Activated naive CD4-positive, alpha-beta T cell treated with anti-CD3 and anti-CD28 coated beads, Interleukin-2, amount 50 U/mL, for 24 hours (primary cell): Measurements from ENCODE around the gene TUBA4B.

Source experiments
- H3K27ac Mint-ChIP-seq: one replicate; pipeline ENCODE4 v1.8.0; 2021; ENCODE audit warnings: mild to moderate bottlenecking, mixed read lengths
- H3K27me3 Mint-ChIP-seq: one replicate; pipeline ENCODE4 v1.8.0; 2021; ENCODE audit warnings: mixed read lengths
- H3K36me3 Mint-ChIP-seq: one replicate; pipeline ENCODE4 v1.8.0; 2021; ENCODE audit warnings: mixed read lengths
- H3K4me1 Mint-ChIP-seq: one replicate; pipeline ENCODE4 v1.8.0; 2021; ENCODE audit warnings: mixed read lengths
- H3K4me3 Mint-ChIP-seq: one replicate; pipeline ENCODE4 v1.8.0; 2021; ENCODE audit warnings: mild to moderate bottlenecking, mixed read lengths
- H3K9me3 Mint-ChIP-seq: one replicate; pipeline ENCODE4 v1.8.0; 2021; ENCODE audit warnings: mixed read lengths

Gene TUBA4B

GRCh38 chr2:219229305-219230058 lies 23.6 kb upstream of the TUBA4B start, which contains the start of the genes ANKZF1 and ATG9A:
Gene ANKZF1 (plus strand): TSS chr2:219229806. CDS start chr2:219230258, 452 bp downstream.
Gene ATG9A (minus strand): TSS chr2:219229636. CDS start chr2:219228024, 1,612 bp downstream.
- Mint-ChIP-seq H3K4me1 (peaks cover 60% of the 10 kb centered on the region), H3K27me3 (no peaks in the 10 kb centered on the region), H3K36me3 (peaks cover 18% of the 10 kb centered on the region), H3K27ac (peak within 1 kb of the TSS; percentile 100), H3K4me3 (peak within 1 kb of the TSS; percentile 100), H3K9me3 (no peaks in the 10 kb centered on the region)

GRCh38 chr2:219230059-219230540 lies 22.9 kb upstream of the TUBA4B start:
- H3K9me3 Mint-ChIP-seq: no peaks in the 10 kb centered on the region
- no peaks in the 10 kb centered on the region for H3K27me3 Mint-ChIP-seq
- H3K4me3 Mint-ChIP-seq: peak overlapping the region; percentile 100
- H3K36me3 Mint-ChIP-seq: peaks cover 16% of the 10 kb centered on the region
- H3K4me1 Mint-ChIP-seq: peaks cover 63% of the 10 kb centered on the region
- H3K27ac Mint-ChIP-seq: peak overlapping the region; percentile 100

GRCh38 chr2:219234331-219234730 lies 18.7 kb upstream of the TUBA4B start:
- H3K4me3 Mint-ChIP-seq: no peak overlapping the region
- H3K36me3 Mint-ChIP-seq: peaks cover 20% of the 10 kb centered on the region
- H3K27ac Mint-ChIP-seq: no peak overlapping the region
- peaks cover 40% of the 10 kb centered on the region for H3K4me1 Mint-ChIP-seq
- no peaks in the 10 kb centered on the region for H3K27me3 Mint-ChIP-seq
- no peaks in the 10 kb centered on the region for H3K9me3 Mint-ChIP-seq

GRCh38 chr2:219243291-219243761 lies 9.7 kb upstream of the TUBA4B start:
- H3K27ac Mint-ChIP-seq: no peak overlapping the region

GRCh38 chr2:219244789-219245147 lies 8.3 kb upstream of the TUBA4B start:
- peak overlapping the region; percentile 97 for H3K27ac Mint-ChIP-seq
- H3K36me3 Mint-ChIP-seq: peaks cover 4% of the 10 kb centered on the region
- peak overlapping the region; percentile 98 for H3K4me3 Mint-ChIP-seq
- H3K4me1 Mint-ChIP-seq: peaks cover 59% of the 10 kb centered on the region
- no peaks in the 10 kb centered on the region for H3K27me3 Mint-ChIP-seq
- no peaks in the 10 kb centered on the region for H3K9me3 Mint-ChIP-seq

More at GRCh38 chr2:219243291-219243761, 9.7 kb upstream of the TUBA4B start:
- no peaks in the 10 kb centered on the region for H3K9me3 Mint-ChIP-seq
- H3K4me3 Mint-ChIP-seq: peak overlapping the region; percentile 55
- H3K36me3 Mint-ChIP-seq: no peaks in the 10 kb centered on the region
- peaks cover 45% of the 10 kb centered on the region for H3K4me1 Mint-ChIP-seq
- H3K27me3 Mint-ChIP-seq: no peaks in the 10 kb centered on the region

- Mint-ChIP-seq H3K4me3 (peak within 1 kb of the TSS; percentile 98), H3K36me3 (peaks cover 7% of the 10 kb centered on the region), H3K27ac (peak within 1 kb of the TSS; percentile 97), H3K27me3 (no peaks in the 10 kb centered on the region), H3K4me1 (peaks cover 65% of the 10 kb centered on the region), H3K9me3 (no peaks in the 10 kb centered on the region)
These were observed 7.7 kb upstream of the TUBA4B start, which contains the start of the genes GLB1L and STK16 for GRCh38 chr2:219245148-219245898. Gene GLB1L (minus strand): TSS chr2:219245444. CDS start chr2:219243573, 1,871 bp downstream. Gene STK16 (plus strand): TSS chr2:219245479. CDS start chr2:219246000, 521 bp downstream.

- peak overlapping the region; percentile 97 for H3K27ac Mint-ChIP-seq
- H3K36me3 Mint-ChIP-seq: peaks cover 11% of the 10 kb centered on the region
- peaks cover 70% of the 10 kb centered on the region for H3K4me1 Mint-ChIP-seq
- H3K4me3 Mint-ChIP-seq: peak overlapping the region; percentile 98
- H3K9me3 Mint-ChIP-seq: no peaks in the 10 kb centered on the region
- no peaks in the 10 kb centered on the region for H3K27me3 Mint-ChIP-seq
These were observed 7.2 kb upstream of the TUBA4B start for GRCh38 chr2:219245899-219246230.

GRCh38 chr2:219246559-219246958 lies 6.5 kb upstream of the TUBA4B start:
- H3K4me1 Mint-ChIP-seq: peaks cover 74% of the 10 kb centered on the region
- H3K27me3 Mint-ChIP-seq: no peaks in the 10 kb centered on the region
- H3K4me3 Mint-ChIP-seq: peak overlapping the region; percentile 98
- H3K9me3 Mint-ChIP-seq: no peaks in the 10 kb centered on the region
- H3K36me3 Mint-ChIP-seq: peaks cover 14% of the 10 kb centered on the region
- H3K27ac Mint-ChIP-seq: peak overlapping the region; percentile 97

- Mint-ChIP-seq H3K9me3 (no peaks in the 10 kb centered on the region), H3K4me3 (peak overlapping the region; percentile 68), H3K27ac (peak overlapping the region; percentile 74), H3K27me3 (no peaks in the 10 kb centered on the region), H3K36me3 (peaks cover 16% of the 10 kb centered on the region), H3K4me1 (peaks cover 82% of the 10 kb centered on the region)
These were observed 5.1 kb upstream of the TUBA4B start for GRCh38 chr2:219247678-219248642.

GRCh38 chr2:219248845-219249202 lies 4.2 kb upstream of the TUBA4B start:
- no peaks in the 10 kb centered on the region for H3K27me3 Mint-ChIP-seq
- no peaks in the 10 kb centered on the region for H3K9me3 Mint-ChIP-seq
- peak overlapping the region; percentile 86 for H3K27ac Mint-ChIP-seq
- H3K4me3 Mint-ChIP-seq: peak overlapping the region; percentile 85
- peaks cover 79% of the 10 kb centered on the region for H3K4me1 Mint-ChIP-seq
- peaks cover 16% of the 10 kb centered on the region for H3K36me3 Mint-ChIP-seq

GRCh38 chr2:219249203-219249980 lies 3.7 kb upstream of the TUBA4B start:
- no peaks in the 10 kb centered on the region for H3K9me3 Mint-ChIP-seq
- H3K27me3 Mint-ChIP-seq: no peaks in the 10 kb centered on the region
- peak overlapping the region; percentile 86 for H3K27ac Mint-ChIP-seq
- H3K36me3 Mint-ChIP-seq: peaks cover 16% of the 10 kb centered on the region
- H3K4me3 Mint-ChIP-seq: peak overlapping the region; percentile 85
- peaks cover 75% of the 10 kb centered on the region for H3K4me1 Mint-ChIP-seq

- H3K4me1 Mint-ChIP-seq: peaks cover 71% of the 10 kb centered on the region
- no peaks in the 10 kb centered on the region for H3K9me3 Mint-ChIP-seq
- H3K27me3 Mint-ChIP-seq: no peaks in the 10 kb centered on the region
- H3K4me3 Mint-ChIP-seq: peak overlapping the region; percentile 85
- H3K27ac Mint-ChIP-seq: peak overlapping the region; percentile 86
- H3K36me3 Mint-ChIP-seq: peaks cover 16% of the 10 kb centered on the region
These were observed 2.8 kb upstream of the TUBA4B start for GRCh38 chr2:219250049-219250781.

- H3K4me3 Mint-ChIP-seq: peak overlapping the region; percentile 87
- H3K9me3 Mint-ChIP-seq: no peaks in the 10 kb centered on the region
- H3K27me3 Mint-ChIP-seq: no peaks in the 10 kb centered on the region
- peaks cover 70% of the 10 kb centered on the region for H3K4me1 Mint-ChIP-seq
- peaks cover 16% of the 10 kb centered on the region for H3K36me3 Mint-ChIP-seq
- H3K27ac Mint-ChIP-seq: peak overlapping the region; percentile 96
These were observed 1.4 kb upstream of the TUBA4B start for GRCh38 chr2:219251656-219252055.

- Mint-ChIP-seq H3K27me3 (no peaks in the 10 kb centered on the region), H3K9me3 (no peaks in the 10 kb centered on the region), H3K4me1 (peaks cover 66% of the 10 kb centered on the region)
These were observed 959 bp upstream of the TUBA4B start for GRCh38 chr2:219252084-219252483.

More at GRCh38 chr2:219252084-219252483, 959 bp upstream of the TUBA4B start:
- Mint-ChIP-seq H3K4me3 (peak overlapping the region; percentile 87), H3K36me3 (peaks cover 16% of the 10 kb centered on the region), H3K27ac (peak overlapping the region; percentile 96)
